BLaER1 treated with 17β-estradiol and CSF1 and Interleukin-3, amounts not matched to agents 10 nM and 100 nM (cell line): Measurements from ENCODE around the gene DNAJC16.

Source experiments
- H3K27ac ChIP-seq, 11 experiments: shearing (Covaris generic); formaldehyde crosslinking; 2 replicates each; pipeline ENCODE4 v1.8.1; 2022
- H3K27me3 ChIP-seq, 11 experiments: shearing (Covaris generic); formaldehyde crosslinking; 2 replicates each; pipeline ENCODE4 v1.8.1; 2022
- H3K36me3 ChIP-seq, 11 experiments: shearing (Covaris generic); formaldehyde crosslinking; 2 replicates each; pipeline ENCODE4 v1.8.1; 2022
- H3K4me1 ChIP-seq, 10 experiments: shearing (Covaris generic); formaldehyde crosslinking; 2 replicates each; pipeline ENCODE4 v1.8.1; 2022
- H3K4me2 ChIP-seq, 11 experiments: shearing (Covaris generic); formaldehyde crosslinking; 2 replicates each; pipeline ENCODE4 v1.8.1; 2022
- H3K4me3 ChIP-seq, 10 experiments: shearing (Covaris generic); formaldehyde crosslinking; 2 replicates each; pipeline ENCODE4 v1.8.1; 2022
- H3K9ac ChIP-seq, 11 experiments: shearing (Covaris generic); formaldehyde crosslinking; 2 replicates each; pipeline ENCODE4 v1.8.1; 2022
- H3K9me3 ChIP-seq, 11 experiments: shearing (Covaris generic); formaldehyde crosslinking; replicated peaks in 1 of 11; 2 replicates each; pipeline ENCODE4 v1.8.1; 2022
- H4K20me1 ChIP-seq, 11 experiments: shearing (Covaris generic); formaldehyde crosslinking; 2 replicates each; pipeline ENCODE4 v1.8.1; 2022
- Cebpa-rat ChIP-seq, 11 experiments: shearing (Covaris generic); IDR thresholded peaks; 2 replicates each; pipeline ENCODE4 v1.8.1; 2022

The DNAJC16 gene

DNA sequence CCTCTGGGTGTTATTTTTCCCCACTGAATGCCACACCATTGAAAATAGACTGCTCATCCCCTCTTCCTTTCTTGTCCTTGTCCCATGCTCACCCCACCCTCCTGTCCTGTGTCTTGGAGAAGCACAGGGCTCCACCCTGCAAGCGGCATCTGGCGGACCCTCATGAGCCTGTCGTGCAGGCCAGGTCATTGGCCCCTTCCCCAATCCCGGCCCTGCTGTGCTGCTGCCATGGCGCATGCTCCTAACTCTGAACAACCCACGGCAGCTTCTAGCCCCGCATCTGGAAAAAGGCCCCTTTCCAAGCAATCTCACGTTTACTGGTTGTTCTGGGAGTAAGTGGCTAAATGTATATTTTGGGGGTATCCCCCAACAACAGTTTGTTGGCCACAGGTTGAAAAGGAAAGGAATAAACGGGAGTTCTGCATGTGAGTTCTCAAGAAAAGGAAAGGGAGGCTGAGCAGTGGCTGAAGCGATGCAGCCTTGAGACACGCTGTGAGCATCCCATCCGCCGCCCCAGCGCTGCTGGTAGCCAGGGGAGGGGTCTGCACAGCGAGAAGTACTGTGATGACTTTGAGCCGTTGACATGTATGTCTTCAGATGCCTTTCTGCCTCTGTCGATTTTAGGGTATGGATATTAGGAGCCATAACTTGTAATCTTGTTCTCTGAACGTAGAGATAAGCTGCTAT lies 41.9 kb downstream of the DNAJC16 start:
- H4K20me1 ChIP-seq = no peaks in the 10 kb centered on the region
- H3K4me3 ChIP-seq = no peak overlapping the region
- H3K27ac ChIP-seq = peak overlapping the region in 3 of 11 experiments; percentile 16 to 88 (median 86); a peak in 3 of 22 replicates
- H3K9ac ChIP-seq = no peak overlapping the region
- H3K9me3 ChIP-seq = no peaks in the 10 kb centered on the region
- H3K36me3 ChIP-seq = peaks cover 46 to 74% (median 66%) of the 10 kb centered on the region in 11 experiments
- no peaks in the 10 kb centered on the region for H3K27me3 ChIP-seq
- no peak for TF ChIP-seq Cebpa-rat (IDR thresholded peaks at IDR 0.05)
- peaks cover 31 to 67% (median 43%) of the 10 kb centered on the region in 10 experiments for H3K4me1 ChIP-seq
- 0 out of 22 replicates have a peak overlapping the region, but pooled peaks of 1 of the 11 experiments have one; percentile 25 for H3K4me2 ChIP-seq

DNA sequence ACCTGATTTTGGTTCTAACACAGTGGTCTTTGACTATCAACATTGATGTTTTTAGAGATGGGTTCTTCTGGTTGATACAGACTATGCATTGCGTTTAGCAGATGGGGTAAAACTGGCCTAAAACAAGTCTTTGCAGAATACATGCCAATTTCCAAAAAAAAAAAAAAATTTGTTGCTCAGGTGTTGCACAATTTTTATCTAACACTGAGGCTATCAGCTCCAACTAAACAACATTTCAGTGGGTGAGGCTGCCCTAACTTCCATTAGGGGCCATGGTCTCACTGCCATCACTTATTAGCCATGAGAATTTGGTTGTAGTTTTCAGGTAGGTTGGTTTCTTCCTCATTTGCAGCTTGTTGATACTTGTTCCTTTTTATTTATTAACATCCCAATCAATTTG lies 44.2 kb downstream of the DNAJC16 start:
- H3K27ac ChIP-seq = peak overlapping the region in 10 of 11 experiments; percentile 73 to 89 (median 81); a peak in 20 of 22 replicates
- peaks cover 30 to 67% (median 51%) of the 10 kb centered on the region in 11 experiments for H3K36me3 ChIP-seq
- peak overlapping the region; percentile 46 to 80 (median 62) for H3K4me2 ChIP-seq

DNA sequence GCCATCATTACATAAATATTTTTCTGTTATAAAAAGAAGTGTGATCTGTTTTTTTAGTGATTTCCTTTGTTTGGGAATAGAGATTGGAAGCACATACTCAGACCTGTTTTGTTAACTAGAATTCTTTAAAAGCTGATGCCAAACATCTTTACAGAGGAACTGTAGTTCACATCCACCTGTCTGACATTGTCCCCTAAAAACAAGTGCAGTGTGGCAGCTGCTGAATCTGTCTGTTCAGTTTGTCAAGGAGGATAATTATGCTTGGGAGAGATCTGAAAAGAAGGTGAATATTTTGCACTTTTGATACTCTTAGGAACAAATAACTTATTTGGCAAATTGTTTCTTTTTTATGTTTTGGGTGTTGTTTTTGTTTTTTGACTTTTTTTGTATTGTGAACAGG lies 44.6 kb downstream of the DNAJC16 start:
- H3K4me1 ChIP-seq = peaks cover 33 to 58% (median 41%) of the 10 kb centered on the region in 10 experiments
- no peak for TF ChIP-seq Cebpa-rat (IDR thresholded peaks at IDR 0.05)
- peak overlapping the region; percentile 46 to 80 (median 62) for H3K4me2 ChIP-seq
- H3K27me3 ChIP-seq = no peaks in the 10 kb centered on the region
- H3K27ac ChIP-seq = peak overlapping the region; percentile 22 to 89 (median 80); a peak in 21 of 22 replicates
- H3K36me3 ChIP-seq = peaks cover 26 to 67% (median 47%) of the 10 kb centered on the region in 11 experiments
- H3K9ac ChIP-seq = peak overlapping the region in 10 of 11 experiments; percentile 45 to 75 (median 64); a peak in 14 of 22 replicates
- no peaks in the 10 kb centered on the region for H3K9me3 ChIP-seq
- H4K20me1 ChIP-seq = no peaks in the 10 kb centered on the region
- H3K4me3 ChIP-seq = no peak overlapping the region; a peak in 1 of 20 replicates

More for the DNA sequence above, 44.2 kb downstream of the DNAJC16 start:
- Histone ChIP-seq H4K20me1 (no peaks in the 10 kb centered on the region), H3K9ac (peak overlapping the region in 3 of 11 experiments; percentile 57 to 75 (median 73); a peak in 6 of 22 replicates), H3K4me3 (no peak overlapping the region), H3K9me3 (no peaks in the 10 kb centered on the region), H3K27me3 (no peaks in the 10 kb centered on the region), H3K4me1 (peaks cover 33 to 58% (median 41%) of the 10 kb centered on the region in 10 experiments)
- peak in 2 of 11 experiments; percentile 19 to 50; a peak in 2 of 22 replicates for TF ChIP-seq Cebpa-rat (IDR thresholded peaks at IDR 0.05)

DNA sequence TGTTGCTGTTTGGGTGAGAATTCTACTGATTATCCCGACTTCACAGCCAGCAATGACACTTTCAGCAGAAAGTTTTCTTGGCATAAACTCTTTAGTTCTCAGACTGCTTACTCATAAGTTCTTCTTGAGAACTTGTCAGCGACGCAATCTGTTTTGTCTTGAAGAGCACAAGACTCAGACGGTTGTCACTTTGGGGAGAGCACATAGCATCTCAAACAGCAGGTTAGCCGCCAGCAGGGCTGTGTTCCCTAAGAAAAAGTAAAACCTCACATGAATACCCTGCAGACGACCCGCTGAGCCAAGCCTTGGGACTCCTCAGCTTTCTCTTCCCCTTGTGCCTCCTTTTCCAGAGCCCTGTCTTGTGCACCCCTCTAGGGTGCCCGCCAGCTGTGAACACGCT lies 46.8 kb downstream of the DNAJC16 start:
- H4K20me1 ChIP-seq = no peaks in the 10 kb centered on the region
- H3K36me3 ChIP-seq = peaks cover 4 to 45% (median 25%) of the 10 kb centered on the region in 11 experiments
- H3K9ac ChIP-seq = peak overlapping the region in 4 of 11 experiments; percentile 1 to 39 (median 27); a peak in 5 of 22 replicates
- H3K4me2 ChIP-seq = peak overlapping the region in 10 of 11 experiments; percentile 46 to 80 (median 66); a peak in 18 of 22 replicates
- H3K4me1 ChIP-seq = peaks cover 42 to 75% (median 53%) of the 10 kb centered on the region in 10 experiments
- no peaks in the 10 kb centered on the region for H3K9me3 ChIP-seq
- H3K27me3 ChIP-seq = no peaks in the 10 kb centered on the region
- no peak overlapping the region for H3K4me3 ChIP-seq
- H3K27ac ChIP-seq = peak overlapping the region; percentile 7 to 89 (median 80); a peak in 17 of 22 replicates
- TF ChIP-seq Cebpa-rat (IDR thresholded peaks at IDR 0.05) = no peak

DNA sequence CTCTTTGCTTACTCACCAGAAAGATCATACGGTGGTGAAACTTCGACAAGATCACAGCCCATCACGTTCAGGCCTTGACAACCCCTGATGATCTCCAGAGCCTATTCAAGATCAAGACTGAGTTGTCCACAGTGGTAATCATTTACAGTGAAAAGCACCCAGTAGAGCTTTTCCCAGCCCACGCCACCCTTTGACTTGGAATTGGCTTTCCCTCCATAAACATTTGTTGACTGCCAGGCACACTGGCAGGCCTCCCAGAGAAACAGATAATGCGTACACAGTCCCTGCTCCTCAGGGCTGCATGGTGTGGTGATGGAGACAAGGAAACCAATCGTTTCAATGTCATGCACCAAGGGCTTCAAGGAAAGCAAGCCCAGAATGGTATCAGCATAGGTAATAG lies 48.1 kb downstream of the DNAJC16 start:
- Histone ChIP-seq H4K20me1 (no peaks in the 10 kb centered on the region), H3K4me3 (no peak overlapping the region), H3K4me1 (peaks cover 51 to 75% (median 65%) of the 10 kb centered on the region in 10 experiments), H3K36me3 (peaks cover 0 to 32% (median 12%) of the 10 kb centered on the region in 11 experiments; a peak in 17 of 22 replicates), H3K9ac (no peak overlapping the region), H3K4me2 (no peak overlapping the region), H3K27me3 (no peaks in the 10 kb centered on the region), H3K27ac (peak overlapping the region in 2 of 11 experiments; percentile 22 to 86; a peak in 2 of 22 replicates), H3K9me3 (no peaks in the 10 kb centered on the region)
- no peak for TF ChIP-seq Cebpa-rat (IDR thresholded peaks at IDR 0.05)

DNA sequence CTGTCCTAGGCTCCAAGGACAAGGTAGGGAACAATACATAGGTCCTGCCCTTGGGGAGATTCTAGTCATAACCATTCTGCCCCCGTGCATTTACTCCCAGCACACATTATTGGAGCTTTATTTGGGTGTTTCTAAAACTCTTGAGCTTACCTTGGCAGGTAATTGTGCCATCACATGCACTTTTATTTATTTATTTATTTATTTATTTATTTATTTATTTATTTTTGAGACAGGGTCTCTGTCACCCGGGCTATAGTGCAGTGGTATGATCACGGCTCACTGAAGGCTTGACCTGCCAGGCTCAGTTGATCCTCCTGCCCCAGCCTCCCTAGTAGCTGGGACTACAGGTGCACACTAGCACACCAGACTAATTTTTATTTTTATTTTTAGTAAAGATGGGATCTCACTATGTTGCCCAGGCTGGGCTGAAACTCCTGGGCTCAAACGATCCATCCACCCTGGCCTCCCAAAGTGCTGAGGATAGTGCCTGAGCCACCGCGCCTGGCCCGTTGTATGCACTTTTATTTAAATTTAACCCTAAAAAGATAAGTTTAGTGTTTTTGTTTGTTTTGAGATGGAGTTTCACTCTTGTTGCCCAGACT lies 49.0 kb downstream of the DNAJC16 start:
- H3K4me2 ChIP-seq = no peak overlapping the region
- no peak overlapping the region for H3K9ac ChIP-seq
- H3K4me3 ChIP-seq = no peak overlapping the region
- no peak for TF ChIP-seq Cebpa-rat (IDR thresholded peaks at IDR 0.05)
- H4K20me1 ChIP-seq = no peaks in the 10 kb centered on the region
- H3K9me3 ChIP-seq = no peaks in the 10 kb centered on the region
- H3K4me1 ChIP-seq = peaks cover 45 to 75% (median 64%) of the 10 kb centered on the region in 10 experiments
- H3K27ac ChIP-seq = 0 out of 22 replicates have a peak overlapping the region, but pooled peaks of 1 of the 11 experiments have one; percentile 22
- peaks cover 0 to 23% (median 7%) of the 10 kb centered on the region in 11 experiments; a peak in 7 of 22 replicates for H3K36me3 ChIP-seq
- no peaks in the 10 kb centered on the region for H3K27me3 ChIP-seq

DNA sequence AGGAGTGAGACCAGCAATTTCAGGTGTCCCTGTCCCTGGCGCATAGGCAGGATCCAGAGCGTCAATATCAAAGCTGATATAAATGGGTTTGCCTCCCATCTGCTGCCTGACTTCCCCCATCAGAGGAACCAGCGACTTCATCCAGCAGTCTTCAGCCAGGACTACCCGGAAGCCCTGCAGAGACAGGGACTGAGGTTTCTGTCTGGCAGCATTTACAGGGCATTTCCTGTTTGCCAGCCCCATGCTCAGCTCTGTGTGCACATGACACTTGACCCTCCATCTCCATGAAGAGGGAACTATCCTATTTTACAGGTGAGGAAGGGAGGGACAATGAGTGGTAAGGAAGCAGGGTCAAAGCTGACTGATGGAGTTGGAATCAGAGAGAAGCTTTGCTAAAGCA lies 51.0 kb downstream of the DNAJC16 start:
- TF ChIP-seq Cebpa-rat (IDR thresholded peaks at IDR 0.05) = no peak
- H3K4me3 ChIP-seq = no peak overlapping the region
- H3K27ac ChIP-seq = peak overlapping the region in 8 of 11 experiments; percentile 14 to 57 (median 39); a peak in 14 of 22 replicates
- no peaks in the 10 kb centered on the region for H3K27me3 ChIP-seq
- no peaks in the 10 kb centered on the region for H3K9me3 ChIP-seq
- peak overlapping the region in 3 of 11 experiments; percentile 23 to 29 (median 28); a peak in 3 of 22 replicates for H3K9ac ChIP-seq
- H3K36me3 ChIP-seq = peaks cover 0 to 20% (median 7%) of the 10 kb centered on the region in 11 experiments; a peak in 6 of 22 replicates
- peak overlapping the region in 10 of 11 experiments; percentile 6 to 89 (median 40); a peak in 14 of 22 replicates for H3K4me2 ChIP-seq
- no peaks in the 10 kb centered on the region for H4K20me1 ChIP-seq
- H3K4me1 ChIP-seq = peaks cover 27 to 59% (median 43%) of the 10 kb centered on the region in 10 experiments

DNA sequence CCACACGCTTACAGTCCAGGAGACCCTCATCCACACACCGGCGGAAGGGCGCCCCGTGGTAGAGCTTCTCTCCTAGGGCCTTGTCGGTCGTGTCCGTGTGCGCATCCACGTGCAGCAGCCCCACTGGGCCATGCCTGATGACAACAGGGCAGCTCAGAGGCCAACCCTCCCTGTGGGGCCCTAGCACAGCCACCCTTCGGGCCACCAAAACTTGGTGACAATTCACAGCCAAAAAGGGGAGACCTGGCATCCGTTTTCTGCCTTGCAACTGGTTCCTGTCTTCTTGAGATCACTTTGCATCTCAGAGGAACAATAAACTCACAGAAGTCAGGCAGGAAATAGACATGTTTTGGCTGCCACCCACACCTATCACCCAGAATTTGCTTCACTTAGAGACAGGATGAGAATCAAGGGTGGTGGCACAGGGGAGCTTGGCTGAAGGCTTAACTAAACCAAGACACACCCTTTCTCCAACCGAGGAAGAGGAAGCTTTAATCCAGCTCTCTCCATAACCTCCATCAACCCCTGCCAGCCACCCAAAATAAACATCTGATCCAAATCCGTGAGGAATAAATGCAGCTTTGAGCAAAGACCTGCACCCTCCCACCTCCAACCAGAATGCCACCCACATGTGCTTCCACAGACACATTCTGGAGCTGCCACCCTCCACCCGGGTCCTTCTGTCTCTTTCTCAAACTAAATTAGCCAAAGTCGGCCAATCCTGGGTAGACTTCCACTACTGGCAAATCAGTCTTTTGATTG lies 52.5 kb downstream of the DNAJC16 start:
- H4K20me1 ChIP-seq = no peaks in the 10 kb centered on the region
- no peaks in the 10 kb centered on the region for H3K9me3 ChIP-seq
- H3K4me2 ChIP-seq = peak overlapping the region; percentile 1 to 89 (median 41); a peak in 17 of 22 replicates
- peak overlapping the region in 1 of 10 experiments; percentile 8; a peak in 1 of 20 replicates for H3K4me3 ChIP-seq
- H3K9ac ChIP-seq = peak overlapping the region in 4 of 11 experiments; percentile 33 to 56 (median 40); a peak in 6 of 22 replicates
- H3K27ac ChIP-seq = peak overlapping the region in 9 of 11 experiments; percentile 7 to 81 (median 39); a peak in 14 of 22 replicates
- peaks cover 19 to 49% (median 33%) of the 10 kb centered on the region in 10 experiments for H3K4me1 ChIP-seq
- H3K27me3 ChIP-seq = peaks cover 2 to 8% (median 6%) of the 10 kb centered on the region in 11 experiments
- peaks cover 0 to 20% (median 7%) of the 10 kb centered on the region in 11 experiments; a peak in 6 of 22 replicates for H3K36me3 ChIP-seq
- TF ChIP-seq Cebpa-rat (IDR thresholded peaks at IDR 0.05) = no peak
